ENCODE results near the gene CHRNA1. TPM values are rescaled to one million over a fixed set of nuclear protein-coding genes. Genes with fewer than 3 reads are reported as not detected.

Gene CHRNA1
- polyA plus RNA-seq, 1 experiment = not detected

DNA sequence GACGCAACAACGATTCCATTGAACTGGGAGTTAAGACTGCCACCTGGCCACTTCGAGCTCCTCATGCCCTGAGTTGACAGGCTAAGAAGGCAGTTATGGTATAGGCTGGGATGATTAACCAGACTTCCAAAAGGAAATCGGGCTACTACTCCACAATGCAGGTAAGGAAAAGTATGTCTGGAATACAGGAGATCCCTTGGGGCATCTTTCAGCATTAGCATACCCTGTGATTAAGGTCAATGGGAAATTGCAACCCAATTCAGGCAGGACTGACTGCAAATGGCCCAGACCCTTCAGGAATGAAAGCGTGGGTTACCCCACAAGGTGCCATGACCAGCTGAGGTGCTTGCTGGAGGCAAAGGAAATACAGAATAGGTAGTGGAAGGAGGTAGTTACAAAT is 19.1 kb downstream of the CHRNA1 start:
- TF ChIP-seq, protein P1, sequence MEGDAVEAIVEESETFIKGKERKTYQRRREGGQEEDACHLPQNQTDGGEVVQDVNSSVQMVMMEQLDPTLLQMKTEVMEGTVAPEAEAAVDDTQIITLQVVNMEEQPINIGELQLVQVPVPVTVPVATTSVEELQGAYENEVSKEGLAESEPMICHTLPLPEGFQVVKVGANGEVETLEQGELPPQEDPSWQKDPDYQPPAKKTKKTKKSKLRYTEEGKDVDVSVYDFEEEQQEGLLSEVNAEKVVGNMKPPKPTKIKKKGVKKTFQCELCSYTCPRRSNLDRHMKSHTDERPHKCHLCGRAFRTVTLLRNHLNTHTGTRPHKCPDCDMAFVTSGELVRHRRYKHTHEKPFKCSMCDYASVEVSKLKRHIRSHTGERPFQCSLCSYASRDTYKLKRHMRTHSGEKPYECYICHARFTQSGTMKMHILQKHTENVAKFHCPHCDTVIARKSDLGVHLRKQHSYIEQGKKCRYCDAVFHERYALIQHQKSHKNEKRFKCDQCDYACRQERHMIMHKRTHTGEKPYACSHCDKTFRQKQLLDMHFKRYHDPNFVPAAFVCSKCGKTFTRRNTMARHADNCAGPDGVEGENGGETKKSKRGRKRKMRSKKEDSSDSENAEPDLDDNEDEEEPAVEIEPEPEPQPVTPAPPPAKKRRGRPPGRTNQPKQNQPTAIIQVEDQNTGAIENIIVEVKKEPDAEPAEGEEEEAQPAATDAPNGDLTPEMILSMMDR (IDR thresholded peaks at IDR 0.05; ENCODE audit: insufficient read depth, low read depth, low read length) = no peak
- no peak for DNase-seq (ENCODE audit: low read depth)
- Histone ChIP-seq H3K27me3 (ENCODE audit: control insufficient read depth, insufficient read depth, low read length) (peaks cover 7% of the 10 kb centered on the region), H3K4me3 (ENCODE audit: low read depth, low read length) (no peak overlapping the region), H3K36me3 (ENCODE audit: control insufficient read depth, insufficient read depth, low read length) (no peaks in the 10 kb centered on the region)
- CTCF ChIA-PET = interaction anchor here (0.7 to 4.4 kb wide), 4 partner anchors 13 to 241 kb away, joined by 3 to 25 read pairs (median 3); no protein-coding TSS in a partner anchor
- POLR2A ChIA-PET = no interaction called here

DNA sequence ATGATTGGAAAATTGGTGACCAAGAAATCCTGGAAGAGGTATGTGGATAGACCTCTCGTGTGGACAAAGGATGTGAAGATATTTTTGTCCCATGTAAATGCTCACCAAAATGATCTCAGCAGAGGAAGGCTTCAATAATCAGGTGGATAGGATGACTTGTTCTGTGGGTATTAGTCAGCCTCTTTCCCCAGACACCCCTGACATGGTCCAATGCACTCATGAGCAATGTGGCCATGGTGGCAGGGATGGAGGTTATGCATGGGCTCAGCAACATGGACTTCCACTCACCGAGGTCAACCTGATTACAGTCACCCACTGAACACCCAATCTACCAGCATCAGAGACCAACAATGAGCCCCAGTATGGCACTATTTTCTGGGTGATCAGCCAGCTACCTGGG is 20.2 kb downstream of the CHRNA1 start:
- TF ChIP-seq, protein P1 (IDR thresholded peaks at IDR 0.05; ENCODE audit: insufficient read depth, low read depth, low read length) = no peak
- Histone ChIP-seq H3K4me3 (ENCODE audit: low read depth, low read length) (no peak overlapping the region), H3K36me3 (ENCODE audit: control insufficient read depth, insufficient read depth, low read length) (no peaks in the 10 kb centered on the region), H3K27me3 (ENCODE audit: control insufficient read depth, insufficient read depth, low read length) (peaks cover 7% of the 10 kb centered on the region)
- CTCF ChIA-PET = interaction anchor here (0.8 to 1.7 kb wide), 3 partner anchors 12 to 242 kb away, joined by 3 read pairs; no protein-coding TSS in a partner anchor
- no peak for DNase-seq (ENCODE audit: low read depth)
- POLR2A ChIA-PET = no interaction called here

DNA sequence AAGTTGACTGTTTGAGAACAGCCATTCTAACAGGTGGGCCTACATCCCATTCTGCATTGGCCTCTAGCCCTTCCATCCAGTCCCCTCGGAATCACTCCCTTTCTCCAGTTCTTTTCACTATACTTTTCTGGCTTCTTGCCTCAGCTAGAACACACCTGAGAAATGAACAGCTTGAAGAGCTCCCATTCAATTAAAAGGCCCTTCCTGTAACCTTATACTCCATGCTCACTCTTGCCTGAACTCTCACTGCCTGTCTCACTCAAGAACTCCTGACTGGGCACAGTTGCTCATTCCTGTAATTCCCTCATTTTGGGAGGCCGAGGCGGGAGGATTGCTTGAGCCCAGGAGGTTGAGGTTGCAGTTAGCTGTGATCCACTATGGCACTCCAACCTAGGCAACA is 23.6 kb downstream of the CHRNA1 start:
- ChIA-PET POLR2A (interaction anchor here (0.6 kb wide), 1 partner anchor 133 kb away, joined by 3 read pairs; no protein-coding TSS in a partner anchor), CTCF (interaction anchor here (0.8 kb wide), 1 partner anchor 21 kb away, joined by 3 read pairs; no protein-coding TSS in a partner anchor)
- Histone ChIP-seq H3K4me3 (ENCODE audit: low read depth, low read length) (no peak overlapping the region), H3K36me3 (ENCODE audit: control insufficient read depth, insufficient read depth, low read length) (no peaks in the 10 kb centered on the region), H3K27me3 (ENCODE audit: control insufficient read depth, insufficient read depth, low read length) (peaks cover 11% of the 10 kb centered on the region)
- DNase-seq (ENCODE audit: low read depth) = no peak
- TF ChIP-seq, protein P1 (IDR thresholded peaks at IDR 0.05; ENCODE audit: insufficient read depth, low read depth, low read length) = no peak

DNA sequence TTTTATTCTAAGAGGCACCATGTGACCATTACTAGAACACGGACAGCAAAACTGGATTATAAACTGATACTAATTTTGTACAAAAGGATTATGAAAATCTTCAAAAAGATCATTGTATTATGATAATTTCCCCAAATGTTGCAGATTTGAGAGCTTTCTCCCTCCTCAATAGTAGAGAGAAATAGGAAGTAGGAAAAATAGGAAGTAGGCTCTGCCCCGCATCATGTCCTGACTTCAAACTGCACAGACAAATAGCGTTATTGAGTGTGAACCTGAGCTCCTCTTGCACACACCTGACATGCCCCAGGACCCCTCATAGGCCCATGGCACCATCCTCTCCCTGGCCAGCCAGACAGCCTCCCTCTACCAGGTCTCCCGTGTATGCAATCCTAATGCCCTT is 25.4 kb downstream of the CHRNA1 start:
- TF ChIP-seq, protein P1 (IDR thresholded peaks at IDR 0.05; ENCODE audit: insufficient read depth, low read depth, low read length) = no peak
- Histone ChIP-seq H3K4me3 (ENCODE audit: low read depth, low read length) (no peak overlapping the region), H3K36me3 (ENCODE audit: control insufficient read depth, insufficient read depth, low read length) (no peaks in the 10 kb centered on the region), H3K27me3 (ENCODE audit: control insufficient read depth, insufficient read depth, low read length) (peaks cover 12% of the 10 kb centered on the region)
- ChIA-PET CTCF (interaction anchor here (0.6 to 3.3 kb wide), 3 partner anchors 10 to 87 kb away, joined by 3 to 14 read pairs (median 4); no protein-coding TSS in a partner anchor), POLR2A (no interaction called here)
- DNase-seq (ENCODE audit: low read depth) = no peak

DNA sequence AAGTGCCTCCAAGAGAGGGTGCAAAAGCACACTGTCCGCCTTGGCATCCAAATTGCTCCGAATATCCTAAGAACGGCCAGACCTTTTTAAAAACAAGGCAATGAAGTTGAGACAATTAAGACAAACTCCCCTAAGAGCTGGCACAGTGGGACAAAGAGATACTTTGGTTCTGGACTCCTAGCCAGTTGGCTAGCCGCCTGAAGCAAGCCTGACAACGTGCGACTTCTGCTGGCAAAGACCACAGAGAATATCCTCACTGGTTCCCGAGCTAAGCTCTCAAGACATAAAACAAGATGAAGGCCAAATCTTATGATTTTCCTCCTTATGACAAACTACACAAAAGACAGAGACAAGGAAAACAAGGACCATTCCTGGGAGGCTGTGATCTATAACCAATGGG is 32.7 kb downstream of the CHRNA1 start:
- H3K27me3 ChIP-seq (ENCODE audit: control insufficient read depth, insufficient read depth, low read length) = peaks cover 35% of the 10 kb centered on the region
- POLR2A ChIA-PET = no interaction called here
- CTCF ChIA-PET = interaction anchor here (0.6 to 1.4 kb wide), 2 partner anchors 13 to 267 kb away, joined by 3 read pairs; no protein-coding TSS in a partner anchor

More for the DNA sequence above, 32.7 kb downstream of the CHRNA1 start:
- H3K4me3 ChIP-seq (ENCODE audit: low read depth, low read length) = no peak overlapping the region
- TF ChIP-seq, protein P1 (IDR thresholded peaks at IDR 0.05; ENCODE audit: insufficient read depth, low read depth, low read length) = no peak
- DNase-seq (ENCODE audit: low read depth) = no peak
- no peaks in the 10 kb centered on the region for H3K36me3 ChIP-seq (ENCODE audit: control insufficient read depth, insufficient read depth, low read length)
